HFF-Myc (cell line): ENCODE measurements around the gene HLF.
A peak's percentile ranks its signal among the peaks of the same experiment; 100 is the strongest.

Experiments
- DNase-seq: peaks from one replicate; pipeline ENCODE4 v3.0.0-alpha.2; 2011; ENCODE audit warnings: low read depth; ENCODE audit errors: extremely low read depth
- H3K4me3 ChIP-seq: replicated peaks from 2 replicates; pipeline ENCODE4 v1.5.1; 2011; ENCODE audit warnings: low read depth, mild to moderate bottlenecking, control low read depth, low read length
- CTCF ChIP-seq: IDR thresholded peaks from 2 replicates; pipeline ENCODE4 v1.5.1; 2012; ENCODE audit warnings: mild to moderate bottlenecking, low read depth, low read length, control low read depth; ENCODE audit errors: missing control alignments

Gene HLF

DNA sequence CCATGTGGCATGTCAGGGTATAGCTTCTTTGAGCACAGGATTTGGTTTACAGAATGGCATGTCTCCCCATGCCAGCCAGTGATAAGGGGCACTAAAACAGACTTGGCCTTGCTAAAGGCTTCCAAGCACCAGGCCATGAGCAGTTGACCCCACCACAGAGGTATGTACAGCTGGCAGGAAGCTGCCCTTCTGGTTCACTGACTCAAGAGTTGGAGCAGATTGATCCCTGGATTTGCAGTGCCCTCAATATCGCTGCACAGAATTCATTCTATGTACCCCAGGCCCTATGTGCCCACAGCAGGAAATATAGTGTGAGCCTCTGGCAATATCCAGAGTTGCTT, 24.3 kb downstream of the HLF start:
- TF ChIP-seq CTCF, result no peak
- DNase-seq, result no peak
- H3K4me3 ChIP-seq, result no peak overlapping the region

- TF ChIP-seq CTCF, result no peak
- DNase-seq, result no peak
- H3K4me3 ChIP-seq, result no peak overlapping the region
Measured at GRCh38 chr17:55289978-55290377, 25.2 kb downstream of the HLF start.

- DNase-seq, result no peak
- TF ChIP-seq CTCF, result no peak
Measured at GRCh38 chr17:55290492-55291113, 25.8 kb downstream of the HLF start.

DNA sequence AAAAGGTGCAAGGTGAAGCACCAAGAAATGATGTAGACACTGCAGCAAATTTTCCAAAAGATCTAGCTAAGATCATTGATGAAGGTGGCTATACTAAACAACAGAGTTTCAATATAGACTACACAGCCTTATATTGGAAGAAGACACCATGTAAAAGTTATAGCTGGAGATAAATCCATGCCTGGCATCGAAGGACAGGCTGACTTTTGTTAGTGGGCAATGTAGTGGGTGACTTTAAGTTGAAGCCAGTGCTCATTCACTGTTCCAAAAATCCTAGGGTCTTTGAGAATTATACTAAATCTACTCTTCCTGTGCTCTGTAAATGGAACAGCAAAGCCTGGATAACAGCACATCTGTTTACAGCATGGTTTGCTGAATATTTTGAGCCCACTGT, 26.4 kb downstream of the HLF start:
- DNase-seq, result no peak
- no peak overlapping the region for H3K4me3 ChIP-seq
- TF ChIP-seq CTCF, result no peak

More at GRCh38 chr17:55290492-55291113, 25.8 kb downstream of the HLF start:
- H3K4me3 ChIP-seq, result no peak overlapping the region

DNA sequence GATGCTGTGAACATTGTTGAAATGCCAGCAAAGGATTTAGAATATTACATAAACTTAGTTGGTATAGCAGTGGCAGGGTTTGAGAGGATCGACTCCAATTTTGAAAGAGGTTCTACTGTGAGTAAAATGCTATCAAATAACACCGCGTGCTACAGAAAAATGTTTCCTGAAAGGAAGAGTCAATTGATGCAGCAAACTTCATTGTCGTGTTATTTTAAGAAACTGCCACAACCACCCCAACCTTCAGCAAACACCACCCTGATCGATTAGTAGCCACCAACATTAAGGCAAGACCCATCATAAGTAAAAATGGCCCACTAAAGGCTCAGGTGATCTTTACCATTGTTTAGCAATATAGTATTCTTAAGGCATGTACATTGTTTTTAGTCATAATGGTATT, 27.3 kb downstream of the HLF start:
- H3K4me3 ChIP-seq, result no peak overlapping the region
- DNase-seq, result no peak
- TF ChIP-seq CTCF, result no peak

DNA sequence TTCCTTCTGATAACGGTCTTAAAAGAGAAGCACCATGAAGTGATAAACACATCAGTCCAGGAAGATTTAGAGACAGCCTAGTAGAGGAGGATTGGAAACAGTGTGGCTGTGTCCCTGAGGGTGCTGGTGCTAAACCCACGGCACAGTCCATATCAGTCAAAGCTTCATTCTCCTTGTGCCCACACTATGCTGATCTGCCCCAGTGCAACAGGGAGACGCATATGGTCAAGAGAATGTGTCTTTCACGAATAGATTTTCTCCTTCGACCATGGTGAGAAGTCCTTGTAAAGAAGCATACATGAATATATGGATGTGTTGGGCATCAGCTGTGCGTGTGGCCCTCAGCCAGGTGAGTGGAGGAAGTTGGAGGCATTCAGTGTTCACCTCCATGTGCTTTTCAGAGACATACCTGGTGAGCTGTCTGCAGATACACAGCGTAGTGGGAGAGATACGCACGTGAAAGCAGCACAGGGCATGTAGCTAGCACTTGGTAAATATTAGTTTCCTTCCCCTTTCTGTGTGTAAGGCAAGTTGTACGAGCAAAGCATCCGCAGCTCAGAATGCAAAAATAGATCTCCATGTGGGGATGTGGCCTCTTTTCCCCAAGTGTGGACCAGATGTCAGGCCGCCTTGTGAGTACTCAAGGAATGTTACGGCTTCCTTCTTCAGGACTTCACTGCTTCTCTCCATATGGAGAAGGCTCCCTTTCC, 29.4 kb downstream of the HLF start:
- H3K4me3 ChIP-seq, result no peak overlapping the region
- DNase-seq, result peak; percentile 66
- no peak for TF ChIP-seq CTCF
